Hematopoietic multipotent progenitor cell (in vitro differentiated cells): Measurements from ENCODE around the gene ETF1. TPM values are rescaled to one million over a fixed set of nuclear protein-coding genes. Genes with fewer than 3 reads are reported as not detected.
"Not testable (repeated sequence)": the region's sequence is repeated elsewhere in the genome, so short reads cannot be mapped to it uniquely, and the experiment has no call there.

ENCODE experiments used
- DNase-seq, 3 donors: peaks; one replicate each; pipeline ENCODE4 v3.0.0-alpha.2; 2011 to 2015; ENCODE audit warnings: low read depth in 2 of 3, low spot score in 2 of 3
- total RNA-seq: library from RNA; depleted of rRNA; stranded (reverse); fragments of >200 nt; gene quantifications from one replicate; pipeline ENCODE4 v1.2.3, GENCODE V29; 2012

Gene ETF1
- total RNA-seq, 1 donor: 56.3 TPM

- DNase-seq: no peak
Measured at GRCh38 chr5:138492560-138493045, 50.4 kb downstream of the ETF1 start.

DNA sequence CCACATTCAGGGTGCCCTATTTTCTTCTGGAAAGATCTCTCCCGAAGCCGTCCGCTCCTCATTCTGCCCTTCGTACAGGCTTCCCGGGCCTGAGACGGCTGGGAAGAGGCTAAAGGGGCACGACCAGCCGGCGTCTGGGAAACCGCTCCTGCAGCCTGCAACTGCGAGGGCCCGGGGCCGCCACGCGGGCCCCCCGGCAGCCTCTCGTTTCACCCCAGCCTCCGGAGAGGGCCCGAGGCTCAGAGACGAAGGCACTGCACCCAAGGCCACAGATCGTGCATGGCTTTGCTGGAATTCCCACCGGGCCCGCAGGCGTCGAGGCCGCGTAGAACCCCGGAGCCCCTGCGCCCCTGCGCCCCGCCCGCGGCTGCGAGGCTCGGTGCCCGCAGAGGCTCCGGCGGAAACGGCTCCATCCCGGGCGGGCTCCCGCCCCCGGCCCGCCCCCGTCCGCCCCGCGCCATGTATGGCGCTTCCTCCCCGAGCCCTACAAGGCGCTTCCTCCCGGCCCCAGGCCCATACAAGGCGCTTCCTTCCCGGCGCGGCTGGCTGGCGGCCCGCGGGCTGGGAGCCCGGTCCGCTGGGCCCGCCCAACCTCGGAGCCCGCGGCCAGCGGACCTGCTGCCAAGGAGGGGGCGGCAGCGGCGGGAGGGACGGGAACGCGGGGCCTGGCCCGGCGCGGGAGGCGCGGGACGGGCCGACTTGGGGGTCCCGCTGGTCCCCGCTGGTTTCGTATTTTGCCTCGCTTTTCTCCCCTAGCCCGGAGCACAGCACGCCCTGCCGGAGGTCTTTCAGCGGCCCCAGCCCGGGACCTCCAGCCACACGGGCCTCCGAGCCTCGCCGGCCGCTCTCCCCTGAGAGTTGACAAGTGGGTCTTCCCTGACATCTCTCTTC is 51.1 kb downstream of the ETF1 start:
- DNase-seq: peak; percentile 75 to 88 (median 86)

DNA sequence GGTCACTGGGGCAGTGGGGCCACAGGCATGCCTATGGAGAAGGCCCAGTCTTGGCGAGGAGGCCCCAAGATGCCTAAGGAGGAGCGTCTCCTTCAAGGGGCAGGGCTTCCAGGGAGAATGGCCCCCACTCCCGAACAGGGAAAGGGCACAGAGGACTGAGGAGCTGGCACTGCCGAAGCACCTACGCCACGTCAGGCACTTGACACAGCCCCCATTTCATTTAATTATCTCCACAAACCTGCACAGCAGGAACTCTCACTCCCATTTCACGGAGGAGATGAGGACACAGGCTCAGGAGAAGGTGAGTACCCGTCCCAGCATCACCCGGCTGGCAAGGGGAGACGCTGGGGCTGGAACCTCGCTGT is 51.8 kb downstream of the ETF1 start:
- no peak for DNase-seq

- no peak for DNase-seq
Measured at GRCh38 chr5:138490648-138491283, 52.3 kb downstream of the ETF1 start.

GRCh38 chr5:138489683-138490061 is 53.4 kb downstream of the ETF1 start:
- no peak for DNase-seq

GRCh38 chr5:138488481-138488945 is 54.5 kb downstream of the ETF1 start:
- DNase-seq: no peak

DNA sequence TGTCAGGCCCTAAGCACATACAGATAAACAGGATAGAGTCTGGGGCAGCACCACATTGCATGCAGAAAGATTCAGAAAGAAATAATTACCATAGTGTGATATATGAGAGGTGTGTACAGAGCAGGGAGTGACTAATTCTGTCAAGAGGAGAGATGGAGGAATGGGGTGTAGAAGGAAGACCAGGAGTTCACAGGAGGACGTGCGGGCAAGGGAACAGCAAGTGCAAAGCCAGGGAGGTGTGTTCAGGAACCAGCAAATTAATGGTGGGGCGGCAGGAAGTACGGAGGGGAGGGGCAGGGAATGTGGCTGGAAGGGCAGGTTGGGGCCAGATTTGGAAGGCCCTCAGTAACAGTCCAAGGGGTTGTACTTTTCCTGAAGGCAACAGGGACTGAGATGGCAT is 60.4 kb downstream of the ETF1 start:
- DNase-seq: no peak

- DNase-seq: no peak
Measured at GRCh38 chr5:138476918-138477317, 66.1 kb downstream of the ETF1 start.

DNA sequence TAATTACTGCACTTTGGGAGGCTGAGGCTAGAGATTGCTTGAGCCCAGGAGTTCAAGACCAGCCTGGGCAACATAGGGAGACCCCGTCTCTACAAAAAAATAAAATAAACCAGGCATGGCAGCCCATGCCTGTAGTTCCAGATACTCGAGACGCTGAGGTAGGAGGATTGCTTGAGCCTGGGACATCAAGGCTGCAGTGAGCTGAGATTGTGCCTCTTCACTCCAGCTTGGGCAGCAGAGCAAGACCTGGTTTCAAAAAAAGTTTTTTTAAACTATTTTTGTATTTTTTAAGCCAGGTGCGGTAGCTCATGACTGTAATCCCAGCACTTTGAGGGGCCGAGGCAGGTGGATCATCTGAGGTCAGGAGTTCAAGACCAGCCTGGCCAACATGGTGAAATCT is 69.9 kb downstream of the ETF1 start:
- DNase-seq: not testable (repeated sequence)

GRCh38 chr5:138472353-138472752 is 70.7 kb downstream of the ETF1 start:
- DNase-seq: no peak

DNA sequence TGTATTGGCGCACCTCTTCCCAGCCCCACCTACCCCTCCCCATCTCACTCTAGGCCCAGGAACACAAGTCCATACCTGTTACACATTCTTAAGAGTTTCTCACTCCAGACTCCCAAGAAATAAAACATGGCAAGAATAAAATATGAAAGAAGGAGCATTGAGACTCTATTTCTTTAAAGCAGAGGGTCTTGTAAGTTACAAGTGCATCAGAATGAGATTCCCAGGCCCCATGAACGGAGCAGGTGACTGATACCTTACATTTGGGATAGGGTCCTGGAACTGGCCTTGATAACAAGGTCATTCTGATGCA is 72.0 kb downstream of the ETF1 start:
- DNase-seq: no peak

GRCh38 chr5:138470322-138471051 is 72.5 kb downstream of the ETF1 start:
- DNase-seq: no peak

- DNase-seq: peak in 1 of 3 donors; percentile 67
Measured at GRCh38 chr5:138469540-138470321, 73.3 kb downstream of the ETF1 start.

DNA sequence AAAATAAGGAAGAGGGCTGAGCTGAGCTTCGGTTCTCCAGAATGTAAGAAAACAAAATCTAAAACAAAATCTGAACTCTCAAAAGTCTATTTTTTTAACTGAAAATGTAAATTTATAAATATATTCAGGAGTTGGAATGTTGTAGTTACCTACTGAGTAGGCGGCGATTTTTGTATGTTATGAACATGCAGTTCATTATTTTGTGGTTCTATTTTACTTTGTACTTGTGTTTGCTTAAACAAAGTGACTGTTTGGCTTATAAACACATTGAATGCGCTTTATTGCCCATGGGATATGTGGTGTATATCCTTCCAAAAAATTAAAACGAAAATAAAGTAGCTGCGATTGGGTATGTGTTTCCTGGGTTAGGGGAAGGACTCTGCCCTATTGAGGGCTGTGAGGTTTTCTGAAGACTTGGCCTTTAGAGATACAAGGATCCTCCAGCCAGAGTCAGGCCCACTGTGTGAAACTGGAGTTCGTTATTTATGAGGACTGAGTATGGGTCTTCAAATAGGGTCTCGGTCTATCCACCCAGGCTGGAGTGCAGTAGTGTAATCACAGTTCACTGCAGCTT is 74.0 kb downstream of the ETF1 start:
- no peak for DNase-seq

DNA sequence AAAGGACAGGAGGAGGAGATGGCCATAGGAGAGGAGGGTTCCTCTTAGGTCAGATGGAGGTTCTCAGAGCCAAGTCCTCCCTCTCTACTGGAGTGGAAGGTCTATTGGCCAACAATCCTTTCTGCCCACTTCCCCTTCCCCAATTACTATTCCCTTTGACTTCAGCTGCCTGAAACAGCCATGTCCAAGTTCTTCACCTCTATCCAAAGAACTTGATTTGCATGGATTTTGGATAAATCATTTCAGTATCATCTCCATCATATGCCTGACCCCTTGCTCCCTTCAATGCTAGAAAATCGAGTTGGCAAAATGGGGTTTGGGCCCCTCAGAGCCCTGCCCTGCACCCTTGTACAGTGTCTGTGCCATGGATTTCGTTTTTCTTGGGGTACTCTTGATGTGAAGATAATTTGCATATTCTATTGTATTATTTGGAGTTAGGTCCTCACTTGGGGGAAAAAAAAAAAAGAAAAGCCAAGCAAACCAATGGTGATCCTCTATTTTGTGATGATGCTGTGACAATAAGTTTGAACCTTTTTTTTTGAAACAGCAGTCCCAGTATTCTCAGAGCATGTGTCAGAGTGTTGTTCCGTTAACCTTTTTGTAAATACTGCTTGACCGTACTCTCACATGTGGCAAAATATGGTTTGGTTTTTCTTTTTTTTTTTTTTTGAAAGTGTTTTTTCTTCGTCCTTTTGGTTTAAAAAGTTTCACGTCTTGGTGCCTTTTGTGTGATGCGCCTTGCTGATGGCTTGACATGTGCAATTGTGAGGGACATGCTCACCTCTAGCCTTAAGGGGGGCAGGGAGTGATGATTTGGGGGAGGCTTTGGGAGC is 74.7 kb downstream of the ETF1 start:
- peak in 1 of 3 donors; percentile 31 for DNase-seq

GRCh38 chr5:138467711-138468132 is 75.3 kb downstream of the ETF1 start:
- no peak for DNase-seq

- DNase-seq: no peak
Measured at GRCh38 chr5:138466900-138467710, 75.9 kb downstream of the ETF1 start.

DNA sequence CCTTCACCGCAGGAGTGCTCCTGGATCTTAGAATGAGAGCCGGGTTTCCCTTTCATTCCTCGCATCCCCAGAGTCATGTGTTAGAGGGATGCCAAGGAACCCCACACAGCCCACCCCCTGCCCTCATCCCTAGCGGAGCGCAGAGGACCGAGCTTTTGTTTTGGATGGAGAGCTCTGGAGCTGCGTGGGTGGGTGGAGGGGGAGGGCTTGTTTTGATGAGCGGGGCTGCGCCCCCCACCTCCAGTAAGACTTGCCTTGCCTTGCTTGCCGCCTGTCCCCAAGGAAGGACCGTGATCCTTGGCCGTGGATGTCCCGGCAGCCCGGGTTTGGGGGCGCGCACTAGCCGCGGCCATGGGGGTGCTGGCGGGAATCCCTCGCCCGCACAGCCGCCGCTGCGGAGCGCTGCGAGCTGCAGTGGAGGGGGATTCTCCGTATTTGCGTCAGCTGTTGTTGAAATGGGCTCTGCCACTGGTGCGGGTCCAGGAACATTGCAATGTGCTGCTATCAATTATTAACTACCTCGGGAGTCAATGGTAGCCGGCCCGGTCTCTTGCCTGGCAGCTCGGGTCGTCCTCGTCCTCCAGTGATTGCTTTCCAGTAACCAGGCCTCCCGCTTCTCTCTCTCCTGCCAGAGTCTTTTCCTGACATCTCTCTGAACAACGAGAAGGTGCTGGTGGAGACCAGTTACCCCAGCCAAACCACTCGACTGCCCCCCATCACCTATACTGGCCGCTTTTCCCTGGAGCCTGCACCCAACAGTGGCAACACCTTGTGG is 76.7 kb downstream of the ETF1 start:
- no peak for DNase-seq
